NT2/D1 (cell line): ENCODE measurements around the gene ROR1.

Source experiments
- DNase-seq: peaks from one replicate; pipeline ENCODE4 v3.0.0-alpha.2; 2011; ENCODE audit warnings: low read depth, low spot score
- H3K27me3 ChIP-seq: 2 replicates; pipeline ENCODE4 v1.6.0; 2011; ENCODE audit warnings: mild to moderate bottlenecking; ENCODE audit not compliant: insufficient read length, insufficient read depth
- H3K36me3 ChIP-seq: 2 replicates; pipeline ENCODE4 v1.6.1; 2011; ENCODE audit warnings: mild to moderate bottlenecking, low read length, mixed read lengths; ENCODE audit not compliant: insufficient read depth, insufficient read length
- H3K4me1 ChIP-seq: 2 replicates; pipeline ENCODE4 v1.5.1; 2011; ENCODE audit not compliant: insufficient read depth, insufficient read length
- H3K4me3 ChIP-seq: 2 replicates; pipeline ENCODE4 v1.5.1; 2011; ENCODE audit warnings: low read depth; ENCODE audit not compliant: insufficient read length
- H3K9ac ChIP-seq: 2 replicates; pipeline ENCODE4 v1.6.0; 2011; ENCODE audit warnings: low read depth; ENCODE audit not compliant: insufficient read length
- H3K9me3 ChIP-seq: 2 replicates; pipeline ENCODE4 v1.5.1; 2011; ENCODE audit warnings: mild to moderate bottlenecking, low read length; ENCODE audit not compliant: insufficient read depth
- SUZ12 ChIP-seq: IDR thresholded peaks from 2 replicates; pipeline ENCODE4 v1.6.1; 2011; ENCODE audit not compliant: insufficient read length, insufficient read depth; ENCODE audit errors: extremely low read depth
- YY1 ChIP-seq: IDR thresholded peaks from 2 replicates; pipeline ENCODE4 v1.6.1; 2011; ENCODE audit not compliant: insufficient read length, insufficient read depth
- ZNF274 ChIP-seq: IDR thresholded peaks from 2 replicates; pipeline ENCODE4 v1.6.1; 2011; ENCODE audit warnings: mild to moderate bottlenecking, low read depth, low read length

Gene ROR1

DNA sequence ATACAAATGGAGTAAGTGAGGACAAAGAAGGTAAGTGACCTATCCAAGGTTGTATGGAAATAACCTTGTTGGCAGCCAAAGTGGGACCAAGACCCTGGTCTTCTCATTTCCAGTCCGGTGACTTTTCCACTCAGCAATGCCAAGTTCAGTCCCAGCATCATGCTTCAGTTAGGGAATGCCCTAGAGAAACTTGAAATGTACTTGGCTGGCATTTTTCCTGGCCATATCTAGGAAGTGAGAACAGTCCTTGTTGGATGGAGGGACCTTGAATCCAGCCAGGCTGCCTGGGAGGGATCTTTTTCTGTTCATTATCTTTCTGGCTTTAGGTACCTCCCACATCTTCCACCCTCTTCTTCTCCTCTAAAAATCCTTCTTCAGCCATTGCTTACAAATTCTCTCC is 352.8 kb downstream of the ROR1 start:
- H3K9me3 ChIP-seq, result no peaks in the 10 kb centered on the region

GRCh38 chr1:64127297-64127696 is 353.5 kb downstream of the ROR1 start:
- Histone ChIP-seq H3K9me3 (no peaks in the 10 kb centered on the region), H3K4me1 (no peaks in the 10 kb centered on the region), H3K4me3 (no peak overlapping the region), H3K36me3 (no peaks in the 10 kb centered on the region), H3K9ac (no peak overlapping the region), H3K27me3 (no peaks in the 10 kb centered on the region)
- no peak for DNase-seq
- TF ChIP-seq ZNF274 (no peak), SUZ12 (no peak), YY1 (no peak)

More for the DNA sequence above, 352.8 kb downstream of the ROR1 start:
- Histone ChIP-seq H3K4me3 (no peak overlapping the region), H3K4me1 (no peaks in the 10 kb centered on the region), H3K27me3 (no peaks in the 10 kb centered on the region), H3K9ac (no peak overlapping the region), H3K36me3 (no peaks in the 10 kb centered on the region)
- TF ChIP-seq ZNF274, result no peak
- no peak for TF ChIP-seq YY1
- no peak for TF ChIP-seq SUZ12
- no peak for DNase-seq

DNA sequence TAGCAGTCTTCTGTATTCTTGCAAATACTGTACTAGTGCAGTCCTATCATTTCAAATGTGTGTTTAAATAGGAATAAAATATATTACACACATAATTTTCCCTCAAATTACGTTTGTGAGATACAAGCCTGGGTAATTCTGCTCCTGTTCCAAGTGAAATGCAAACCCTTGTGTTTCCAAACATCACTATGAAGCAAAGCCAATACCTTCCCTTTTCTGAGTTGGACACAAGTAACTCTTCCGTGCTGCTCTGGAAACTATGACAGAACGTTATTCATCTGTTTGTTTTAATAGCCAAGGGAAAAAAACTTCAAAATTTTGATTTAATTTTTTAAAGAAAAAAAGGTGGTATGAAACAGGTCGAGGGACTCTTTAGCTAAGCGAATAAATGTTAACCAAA is 355.9 kb downstream of the ROR1 start:
- Histone ChIP-seq H3K36me3 (no peaks in the 10 kb centered on the region), H3K9me3 (no peaks in the 10 kb centered on the region), H3K9ac (no peak overlapping the region), H3K27me3 (no peaks in the 10 kb centered on the region), H3K4me3 (no peak overlapping the region), H3K4me1 (no peaks in the 10 kb centered on the region)
- no peak for DNase-seq
- TF ChIP-seq YY1, result no peak
- no peak for TF ChIP-seq SUZ12
- TF ChIP-seq ZNF274, result no peak

GRCh38 chr1:64131155-64131554 is 357.3 kb downstream of the ROR1 start:
- H3K4me3 ChIP-seq, result no peak overlapping the region
- H3K9ac ChIP-seq, result no peak overlapping the region
- DNase-seq, result no peak
- H3K4me1 ChIP-seq, result no peaks in the 10 kb centered on the region
- H3K36me3 ChIP-seq, result no peaks in the 10 kb centered on the region
- no peaks in the 10 kb centered on the region for H3K27me3 ChIP-seq
- TF ChIP-seq ZNF274 (no peak), SUZ12 (no peak), YY1 (no peak)
- H3K9me3 ChIP-seq, result no peaks in the 10 kb centered on the region

DNA sequence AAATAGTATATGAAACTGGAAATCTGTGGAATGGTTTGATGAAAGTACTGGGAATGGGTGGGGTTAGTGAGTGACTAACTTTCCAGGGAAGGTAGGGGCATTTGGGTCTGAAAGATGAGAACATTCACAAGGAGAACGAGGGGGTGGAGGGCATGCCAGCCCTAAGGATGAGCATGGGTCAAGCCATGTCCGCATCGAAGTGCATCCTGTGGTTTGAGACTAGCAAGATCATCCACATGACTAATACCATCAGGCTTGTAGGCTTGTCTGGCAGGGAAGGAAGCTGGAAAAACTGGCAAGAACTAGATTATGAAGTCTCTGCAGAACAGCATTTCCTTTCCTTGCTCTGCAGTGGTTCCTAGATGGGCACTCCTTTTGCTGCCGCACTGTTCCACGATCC is 359.2 kb downstream of the ROR1 start:
- Histone ChIP-seq H3K9me3 (no peaks in the 10 kb centered on the region), H3K36me3 (peaks cover 6% of the 10 kb centered on the region), H3K27me3 (no peaks in the 10 kb centered on the region), H3K4me3 (no peak overlapping the region), H3K9ac (no peak overlapping the region), H3K4me1 (no peaks in the 10 kb centered on the region)
- TF ChIP-seq ZNF274 (no peak), YY1 (no peak), SUZ12 (no peak)
- DNase-seq, result no peak

- H3K4me1 ChIP-seq, result no peaks in the 10 kb centered on the region
- no peak for TF ChIP-seq ZNF274
- TF ChIP-seq SUZ12, result no peak
- no peak for TF ChIP-seq YY1
- no peak for DNase-seq
- H3K27me3 ChIP-seq, result no peaks in the 10 kb centered on the region
- peaks cover 13% of the 10 kb centered on the region for H3K36me3 ChIP-seq
- H3K4me3 ChIP-seq, result no peak overlapping the region
- no peak overlapping the region for H3K9ac ChIP-seq
- no peaks in the 10 kb centered on the region for H3K9me3 ChIP-seq
These were observed 361.8 kb downstream of the ROR1 start for GRCh38 chr1:64135462-64136223.

DNA sequence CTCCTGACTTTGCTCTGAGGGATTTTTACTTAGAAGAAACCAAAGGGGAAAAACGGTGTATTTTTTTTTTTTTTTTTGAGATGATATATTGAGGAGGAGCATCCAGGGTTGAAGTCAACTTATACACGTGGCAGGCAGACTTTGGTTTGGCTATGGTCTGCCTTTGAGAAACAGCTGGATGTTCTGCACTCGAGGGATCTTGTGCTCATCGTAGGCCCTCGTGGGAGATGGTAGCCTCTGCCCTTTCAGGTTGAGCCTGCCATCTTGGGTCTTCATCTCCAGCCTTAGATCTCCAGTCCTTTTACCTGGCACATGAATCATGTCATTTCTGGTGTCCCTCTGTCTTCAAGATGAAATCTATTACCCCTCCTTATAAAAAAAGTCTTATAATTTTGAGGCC is 362.5 kb downstream of the ROR1 start:
- Histone ChIP-seq H3K9ac (no peak overlapping the region), H3K27me3 (no peaks in the 10 kb centered on the region), H3K36me3 (peaks cover 19% of the 10 kb centered on the region), H3K4me3 (no peak overlapping the region), H3K4me1 (no peaks in the 10 kb centered on the region), H3K9me3 (no peaks in the 10 kb centered on the region)
- TF ChIP-seq ZNF274 (no peak), YY1 (no peak), SUZ12 (no peak)
- DNase-seq, result no peak
